Brain microvascular endothelial cell (primary cell): ENCODE results near the gene KCNQ5.
A peak's percentile ranks its signal among the peaks of the same experiment; 100 is the strongest.

Experiments
- DNase-seq: peaks from one replicate; pipeline ENCODE4 v3.0.0-alpha.2; 2020
- H3K27ac ChIP-seq: fragments of 250-450 bp; sonication (Bioruptor Pico); 2 replicates; pipeline ENCODE4 v1.5.1; 2020; ENCODE audit warnings: mild to moderate bottlenecking, moderate library complexity
- H3K27me3 ChIP-seq: fragments of 250-450 bp; sonication (Bioruptor Pico); replicated peaks from 2 replicates; pipeline ENCODE4 v1.5.1; 2020; ENCODE audit warnings: mild to moderate bottlenecking
- H3K36me3 ChIP-seq: fragments of 250-450 bp; sonication (Bioruptor Pico); replicated peaks from 2 replicates; pipeline ENCODE4 v1.5.1; 2020; ENCODE audit warnings: mild to moderate bottlenecking
- H3K4me3 ChIP-seq: 2 replicates; pipeline ENCODE4 v1.5.1; 2011; ENCODE audit warnings: low read depth, mild to moderate bottlenecking, control low read depth, low read length, moderate library complexity
- in situ Hi-C: cut with HindIII; loops from 2 replicates; pipeline ENCODE4 v1.10.0; 2017; ENCODE audit warnings: low sequenced_read_pairs, low pct_ligation_motif_present
- TF ChIP-seq, protein P1 (sequence below): IDR thresholded peaks from 2 replicates; pipeline ENCODE4 v1.5.1; 2011; ENCODE audit warnings: low read depth, mild to moderate bottlenecking, moderate library complexity, low read length, control low read depth, inconsistent platforms; ENCODE audit errors: missing control alignments

KCNQ5 gene

DNA sequence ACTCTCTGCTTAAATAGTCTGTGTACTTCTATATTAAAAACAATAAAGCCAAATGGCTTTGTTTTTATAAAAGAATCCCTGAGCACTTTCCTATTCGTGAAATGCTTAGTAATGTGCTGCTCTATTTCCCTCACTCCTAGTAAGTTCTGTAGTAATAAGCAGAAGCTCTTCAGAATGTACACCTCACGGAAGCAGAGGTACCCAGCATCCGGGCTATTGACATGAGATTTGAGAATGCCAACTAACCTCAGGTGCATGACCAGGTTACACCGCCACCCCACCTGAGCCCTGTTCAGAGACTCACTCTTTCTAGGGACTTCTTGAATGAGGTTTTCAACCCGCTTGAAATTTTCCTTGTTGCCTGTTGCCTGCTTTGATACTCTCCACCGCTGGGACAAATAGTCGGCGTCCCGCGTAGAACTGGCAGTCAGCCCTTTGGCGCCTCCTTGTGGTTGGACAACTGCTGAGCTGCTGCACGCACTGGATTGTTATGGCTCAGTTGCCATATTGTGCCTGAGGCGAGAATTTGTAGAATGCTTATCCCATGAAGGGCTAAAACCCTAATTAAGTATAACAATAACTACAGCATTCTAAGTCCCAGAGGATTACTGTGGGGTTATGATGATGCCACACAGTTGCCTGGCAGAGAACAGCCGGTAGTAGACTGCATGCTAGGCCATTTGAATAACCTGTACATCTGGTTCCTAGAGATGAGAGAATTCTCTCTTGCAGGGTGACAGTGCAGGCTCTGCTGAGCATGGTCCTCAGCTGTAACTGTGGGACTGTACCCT lies 508.0 kb downstream of the KCNQ5 start:
- H3K36me3 ChIP-seq: no peaks in the 10 kb centered on the region
- peak; percentile 77 for DNase-seq
- no peaks in the 10 kb centered on the region for H3K27me3 ChIP-seq
- H3K4me3 ChIP-seq: no peak overlapping the region
- in situ Hi-C loops: loop anchor here (10.0 kb wide), 1 partner anchor 515 kb away; no protein-coding TSS in a partner anchor
- no peak overlapping the region for H3K27ac ChIP-seq
- TF ChIP-seq, protein P1, sequence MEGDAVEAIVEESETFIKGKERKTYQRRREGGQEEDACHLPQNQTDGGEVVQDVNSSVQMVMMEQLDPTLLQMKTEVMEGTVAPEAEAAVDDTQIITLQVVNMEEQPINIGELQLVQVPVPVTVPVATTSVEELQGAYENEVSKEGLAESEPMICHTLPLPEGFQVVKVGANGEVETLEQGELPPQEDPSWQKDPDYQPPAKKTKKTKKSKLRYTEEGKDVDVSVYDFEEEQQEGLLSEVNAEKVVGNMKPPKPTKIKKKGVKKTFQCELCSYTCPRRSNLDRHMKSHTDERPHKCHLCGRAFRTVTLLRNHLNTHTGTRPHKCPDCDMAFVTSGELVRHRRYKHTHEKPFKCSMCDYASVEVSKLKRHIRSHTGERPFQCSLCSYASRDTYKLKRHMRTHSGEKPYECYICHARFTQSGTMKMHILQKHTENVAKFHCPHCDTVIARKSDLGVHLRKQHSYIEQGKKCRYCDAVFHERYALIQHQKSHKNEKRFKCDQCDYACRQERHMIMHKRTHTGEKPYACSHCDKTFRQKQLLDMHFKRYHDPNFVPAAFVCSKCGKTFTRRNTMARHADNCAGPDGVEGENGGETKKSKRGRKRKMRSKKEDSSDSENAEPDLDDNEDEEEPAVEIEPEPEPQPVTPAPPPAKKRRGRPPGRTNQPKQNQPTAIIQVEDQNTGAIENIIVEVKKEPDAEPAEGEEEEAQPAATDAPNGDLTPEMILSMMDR: peak; percentile 99

DNA sequence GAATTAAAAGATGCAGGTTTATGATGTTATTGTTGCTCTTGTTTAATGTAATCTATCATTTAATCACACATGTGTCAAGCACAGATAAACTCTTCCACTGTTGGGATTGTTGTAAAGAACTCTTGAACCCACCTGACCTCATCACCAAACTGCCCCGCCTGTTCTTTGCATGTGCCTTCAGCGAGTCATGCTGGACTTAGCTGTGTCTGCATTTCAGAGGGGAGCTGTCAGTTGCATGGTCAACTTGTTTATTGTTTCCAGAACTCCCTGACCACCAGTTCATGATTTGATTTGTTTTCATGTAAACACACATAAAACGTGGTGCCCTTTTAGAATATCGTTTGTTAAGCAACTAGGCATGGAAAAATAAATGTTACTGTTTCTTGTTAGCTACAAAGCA lies 509.8 kb downstream of the KCNQ5 start:
- no peaks in the 10 kb centered on the region for H3K27me3 ChIP-seq
- H3K36me3 ChIP-seq: no peaks in the 10 kb centered on the region
- no peak overlapping the region for H3K4me3 ChIP-seq
- no peak for DNase-seq
- H3K27ac ChIP-seq: no peak overlapping the region
- TF ChIP-seq, protein P1: no peak
- in situ Hi-C loops: no loop called here

DNA sequence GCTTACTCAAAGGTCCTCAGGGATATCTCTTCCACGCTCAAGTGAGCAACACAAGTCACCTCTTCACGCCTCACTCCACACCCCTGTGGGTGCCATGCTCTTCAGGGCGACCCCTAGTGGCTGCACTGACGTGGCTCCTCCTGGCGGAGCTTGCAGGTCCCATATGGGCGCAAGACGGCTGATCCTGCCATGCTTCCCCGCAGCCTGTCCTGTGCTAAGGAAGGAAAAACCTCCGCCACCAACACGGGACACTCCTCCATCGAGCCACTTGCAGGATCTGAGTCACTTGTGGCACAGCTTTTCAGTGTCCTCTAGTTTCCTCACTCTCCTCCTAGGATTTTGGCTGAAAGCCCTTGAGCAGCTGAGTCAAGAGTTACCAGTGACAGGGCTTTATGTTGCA lies 512.7 kb downstream of the KCNQ5 start:
- peak; percentile 33 for DNase-seq
- Histone ChIP-seq H3K27ac (no peak overlapping the region), H3K36me3 (no peaks in the 10 kb centered on the region), H3K4me3 (no peak overlapping the region), H3K27me3 (no peaks in the 10 kb centered on the region)
- TF ChIP-seq, protein P1: peak; percentile 80
- in situ Hi-C loops: no loop called here

DNA sequence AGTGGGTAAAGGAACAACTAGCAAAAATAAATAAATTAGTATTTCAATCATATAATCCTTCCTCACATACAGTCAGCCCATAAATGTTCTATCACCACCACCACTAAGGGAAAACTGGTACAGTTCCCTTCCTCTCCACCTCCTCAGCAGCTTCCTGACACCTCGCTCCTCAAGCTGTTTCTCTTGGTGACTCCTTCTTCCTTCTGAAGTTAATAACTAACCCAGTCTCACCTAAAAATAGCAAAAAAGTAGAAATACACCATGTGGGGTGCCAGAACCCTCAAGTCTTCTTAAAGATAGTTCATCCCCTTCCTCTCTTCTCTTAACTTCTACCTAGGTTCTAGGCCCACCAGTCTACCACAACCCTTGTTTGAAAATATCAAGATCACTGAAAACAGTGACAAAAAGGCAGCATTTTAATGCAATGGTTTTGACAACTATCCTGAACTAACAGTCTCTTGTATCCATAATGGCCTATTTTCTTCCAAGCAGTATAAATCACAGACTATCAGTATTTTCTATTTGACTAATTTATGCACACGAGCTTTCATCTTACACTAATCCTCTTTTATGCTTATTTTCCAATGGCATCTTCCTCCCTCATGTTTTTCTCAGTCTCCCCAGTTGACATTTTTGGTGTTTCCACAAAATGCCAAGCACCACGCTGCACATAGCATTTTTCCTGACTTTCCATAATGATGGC lies 518.0 kb downstream of the KCNQ5 start:
- H3K4me3 ChIP-seq: no peak overlapping the region
- H3K36me3 ChIP-seq: no peaks in the 10 kb centered on the region
- no peaks in the 10 kb centered on the region for H3K27me3 ChIP-seq
- H3K27ac ChIP-seq: no peak overlapping the region
- in situ Hi-C loops: no loop called here
- TF ChIP-seq, protein P1: no peak
- no peak for DNase-seq

DNA sequence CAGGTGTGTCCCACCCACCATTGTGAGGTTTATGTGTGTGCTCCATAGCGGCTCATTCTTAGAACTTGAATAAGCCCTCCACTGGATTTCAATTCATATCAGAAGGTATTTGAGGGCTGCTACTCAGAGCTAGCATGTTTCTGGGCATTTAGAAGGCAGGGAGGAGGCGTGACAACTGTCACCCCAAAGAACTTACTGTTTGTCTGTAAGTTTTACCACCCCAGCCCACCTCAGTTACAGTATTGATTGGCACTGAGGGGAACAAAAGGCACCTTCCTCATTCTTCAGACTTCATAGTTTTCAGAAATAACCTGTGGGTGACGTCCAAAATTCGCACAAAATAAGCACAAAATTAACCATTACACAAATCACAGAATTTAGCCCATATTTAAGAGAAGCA lies 521.7 kb downstream of the KCNQ5 start:
- no peak for DNase-seq
- TF ChIP-seq, protein P1: no peak
- in situ Hi-C loops: no loop called here
- H3K4me3 ChIP-seq: no peak overlapping the region
- H3K36me3 ChIP-seq: no peaks in the 10 kb centered on the region
- H3K27me3 ChIP-seq: no peaks in the 10 kb centered on the region
- H3K27ac ChIP-seq: no peak overlapping the region
